Endothelial cell of umbilical vein (primary cell): ENCODE results near the gene OPRL1. TPM values are rescaled to one million over a fixed set of nuclear protein-coding genes. Genes with fewer than 3 reads are reported as not detected.

Experiments
- BruUV-seq: library from RNA; stranded (reverse); fragments of 400-500 nt; replicated peaks from 2 replicates; lab custom pipeline; 2021; lab: Mats Ljungman, UMichigan
- CTCF ChIA-PET: fragments of 300-600, 350-600 bp; sonication (Branson Sonifier 250); formaldehyde crosslinking; loops from one replicate; lab custom pipeline; 2021; ENCODE audit warnings: antibody characterized with exemption, inconsistent platforms; lab: Charles Lee
- POLR2A ChIA-PET: fragments of 300-600, 350-600 bp; sonication (Branson Sonifier 250); formaldehyde crosslinking; loops from one replicate; lab custom pipeline; 2021; ENCODE audit warnings: antibody characterized with exemption, inconsistent platforms; lab: Charles Lee
- DNase-seq: peaks from one replicate; pipeline ENCODE4 v3.0.0-alpha.2; 2011; ENCODE audit warnings: low read depth, low spot score
- FAIRE-seq: peaks from 2 replicates; lab custom pipeline; 2011; peaks lifted over from hg19 to GRCh38; lab: Jason Lieb, UNC
- H2AFZ ChIP-seq: 2 replicates; pipeline ENCODE4 v1.6.0; 2012; ENCODE audit warnings: low read depth, low read length, control low read depth, inconsistent platforms
- H3K27ac ChIP-seq: 2 replicates; pipeline ENCODE4 v1.5.1; 2011; ENCODE audit warnings: low read depth, mild to moderate bottlenecking, control low read depth, low read length, moderate library complexity; ENCODE audit not compliant: insufficient read depth
- H3K27me3 ChIP-seq, 2 experiments: 2 replicates each; pipeline versions ENCODE4 v1.6.0 to v1.6.1; 2011; ENCODE audit warnings: low read length in 2 of 2, mixed read lengths in 1 of 2; ENCODE audit not compliant: control insufficient read depth in 2 of 2, insufficient read depth in 2 of 2
- H3K36me3 ChIP-seq, 2 experiments: 2 replicates in 1 of 2; 3 replicates in 1 of 2; pipeline ENCODE4 v1.5.1; 2011; ENCODE audit warnings: low read length in 2 of 2, mild to moderate bottlenecking in 1 of 2, moderate library complexity in 1 of 2; ENCODE audit not compliant: control insufficient read depth in 2 of 2, insufficient read depth in 2 of 2; ENCODE audit errors: extremely low read depth in 1 of 2
- H3K4me1 ChIP-seq: 3 replicates; pipeline ENCODE4 v1.5.1; 2011; ENCODE audit warnings: mild to moderate bottlenecking, low read length; ENCODE audit not compliant: control insufficient read depth, insufficient read depth; ENCODE audit errors: extremely low read depth
- H3K4me2 ChIP-seq: 2 replicates; pipeline ENCODE4 v1.6.1; 2011; ENCODE audit warnings: low read length, control low read depth, mixed read lengths; ENCODE audit not compliant: insufficient read depth
- H3K4me3 ChIP-seq, 3 experiments: fragments of 200-600 bp in 1 of 3; sonication (generic), shearing (Covaris generic) in 1 of 3; replicated peaks in 1 of 3; 2 replicates each; pipeline ENCODE4 v1.5.1; 2011 to 2016; ENCODE audit warnings: control low read depth in 3 of 3, low read length in 3 of 3, mild to moderate bottlenecking in 2 of 3, inconsistent platforms in 1 of 3, low read depth in 1 of 3, moderate library complexity in 1 of 3; ENCODE audit not compliant: insufficient read depth in 1 of 3
- H3K79me2 ChIP-seq: 2 replicates; pipeline ENCODE4 v1.6.0; 2012; ENCODE audit warnings: low read length, inconsistent platforms; ENCODE audit not compliant: control insufficient read depth, insufficient read depth
- H3K9ac ChIP-seq: replicated peaks from 2 replicates; pipeline ENCODE3; 2011; ENCODE audit warnings: low read length, control low read depth; ENCODE audit not compliant: insufficient read depth; ENCODE audit errors: extremely low read depth
- H3K9me1 ChIP-seq: replicated peaks from 3 replicates; pipeline ENCODE4 v1.6.0; 2011; ENCODE audit warnings: mild to moderate bottlenecking, low read length; ENCODE audit not compliant: control insufficient read depth, insufficient read depth; ENCODE audit errors: extremely low read depth
- H3K9me3 ChIP-seq: replicated peaks from 2 replicates; pipeline ENCODE4 v1.5.1; 2012; ENCODE audit warnings: low read length, inconsistent platforms; ENCODE audit not compliant: control insufficient read depth, insufficient read depth
- H4K20me1 ChIP-seq: replicated peaks from 2 replicates; pipeline ENCODE3; 2011; ENCODE audit warnings: mild to moderate bottlenecking, low read length; ENCODE audit not compliant: control insufficient read depth, insufficient read depth; ENCODE audit errors: extremely low read depth
- EZH2 ChIP-seq: IDR thresholded peaks from 2 replicates; pipeline ENCODE4 v1.6.1; 2012; ENCODE audit warnings: borderline replicate concordance, low read depth, mild to moderate bottlenecking, moderate library complexity, low read length, inconsistent platforms; ENCODE audit not compliant: severe bottlenecking
- FOS ChIP-seq: IDR thresholded peaks from 2 replicates; pipeline ENCODE4 v1.6.1; 2011; ENCODE audit warnings: mild to moderate bottlenecking, low read length, moderate library complexity, borderline replicate concordance; ENCODE audit not compliant: insufficient read depth
- GATA2 ChIP-seq: IDR thresholded peaks from 2 replicates; pipeline ENCODE4 v1.7.0; 2011; ENCODE audit warnings: low read depth, mild to moderate bottlenecking, moderate library complexity, mixed read lengths, low read length; ENCODE audit not compliant: insufficient read length, insufficient read depth
- JUN ChIP-seq: IDR thresholded peaks from 2 replicates; pipeline ENCODE4 v1.6.1; 2011; ENCODE audit warnings: borderline replicate concordance, low read depth; ENCODE audit not compliant: insufficient read length, insufficient read depth
- MYC ChIP-seq: IDR thresholded peaks from one replicate; pipeline ENCODE4 v1.6.1; 2011; ENCODE audit warnings: mild to moderate bottlenecking, low read depth, low read length
- POLR2A ChIP-seq: IDR thresholded peaks from 2 replicates; pipeline ENCODE4 v1.6.1; 2012; ENCODE audit warnings: low read depth, mild to moderate bottlenecking, control low read depth, low read length
- POLR2AphosphoS5 ChIP-seq: IDR thresholded peaks from 2 replicates; pipeline ENCODE4 v1.6.1; 2012; ENCODE audit warnings: low read depth, mild to moderate bottlenecking, control low read depth, low read length, moderate library complexity; ENCODE audit not compliant: insufficient read depth
- dilution Hi-C: fragments of 300-500 bp; cut with MboI; formaldehyde crosslinking; loops from one replicate; pipeline ENCODE4 v1.15.0; 2019; ENCODE audit warnings: low sequenced_read_pairs; ENCODE audit not compliant: extremely low pct_ligation_motif_present
- intact Hi-C: fragments of 100-400 bp; cut with micrococcal nuclease; formaldehyde crosslinking; loops from one replicate; pipeline ENCODE4 v1.10.0; 2022
- polyA plus RNA-seq, 4 experiments: library from polyadenylated mRNA; depleted of rRNA in 3 of 4; stranded (reverse) in 3 of 4; unstranded in 1 of 4; fragments of >200 nt; gene quantifications; 2 replicates each; pipeline versions ENCODE4 v1.2.1 to v1.2.3, GENCODE V29; 2011 to 2012; ENCODE audit warnings: missing spikeins in 1 of 4
- total RNA-seq: library from RNA; stranded (reverse); gene quantifications from 2 replicates; pipeline ENCODE4 v1.2.3, GENCODE V29; 2021
- TF ChIP-seq, protein P1 (sequence below): IDR thresholded peaks from 2 replicates; pipeline ENCODE4 v1.6.1; 2011; ENCODE audit not compliant: insufficient read depth, insufficient read length
- TF ChIP-seq, protein P2 (sequence below), 2 donors: IDR thresholded peaks; 1 replicate in 1 of 2; 2 replicates in 1 of 2; pipeline ENCODE4 v1.5.1; 2011; ENCODE audit warnings: low read length in 2 of 2, mild to moderate bottlenecking in 2 of 2, moderate library complexity in 2 of 2, control low read depth in 1 of 2, inconsistent platforms in 1 of 2, low read depth in 1 of 2; ENCODE audit not compliant: insufficient read depth in 1 of 2; ENCODE audit errors: extremely low read depth in 1 of 2

Gene OPRL1
- total and polyA plus RNA-seq, 2 donors (not counting 3 experiments of a cell fraction or from before 2014, with no cell fraction given), result 1.9 to 2.0 TPM

GRCh38 chr20:64096535-64096934, 16.7 kb downstream of the OPRL1 start:
- H3K4me2 ChIP-seq, result no peak overlapping the region
- peaks cover 8 to 10% of the 10 kb centered on the region in 2 experiments for H3K27me3 ChIP-seq
- H3K4me3 ChIP-seq, result no peak overlapping the region
- no peaks in the 10 kb centered on the region for H3K4me1 ChIP-seq
- no peaks in the 10 kb centered on the region for H3K36me3 ChIP-seq
- TF ChIP-seq MYC (no peak), POLR2A (no peak), POLR2AphosphoS5 (no peak), EZH2 (no peak), FOS (no peak), JUN (no peak), GATA2 (no peak)
- TF ChIP-seq, protein P1, sequence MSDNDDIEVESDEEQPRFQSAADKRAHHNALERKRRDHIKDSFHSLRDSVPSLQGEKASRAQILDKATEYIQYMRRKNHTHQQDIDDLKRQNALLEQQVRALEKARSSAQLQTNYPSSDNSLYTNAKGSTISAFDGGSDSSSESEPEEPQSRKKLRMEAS, result no peak
- TF ChIP-seq, protein P2, sequence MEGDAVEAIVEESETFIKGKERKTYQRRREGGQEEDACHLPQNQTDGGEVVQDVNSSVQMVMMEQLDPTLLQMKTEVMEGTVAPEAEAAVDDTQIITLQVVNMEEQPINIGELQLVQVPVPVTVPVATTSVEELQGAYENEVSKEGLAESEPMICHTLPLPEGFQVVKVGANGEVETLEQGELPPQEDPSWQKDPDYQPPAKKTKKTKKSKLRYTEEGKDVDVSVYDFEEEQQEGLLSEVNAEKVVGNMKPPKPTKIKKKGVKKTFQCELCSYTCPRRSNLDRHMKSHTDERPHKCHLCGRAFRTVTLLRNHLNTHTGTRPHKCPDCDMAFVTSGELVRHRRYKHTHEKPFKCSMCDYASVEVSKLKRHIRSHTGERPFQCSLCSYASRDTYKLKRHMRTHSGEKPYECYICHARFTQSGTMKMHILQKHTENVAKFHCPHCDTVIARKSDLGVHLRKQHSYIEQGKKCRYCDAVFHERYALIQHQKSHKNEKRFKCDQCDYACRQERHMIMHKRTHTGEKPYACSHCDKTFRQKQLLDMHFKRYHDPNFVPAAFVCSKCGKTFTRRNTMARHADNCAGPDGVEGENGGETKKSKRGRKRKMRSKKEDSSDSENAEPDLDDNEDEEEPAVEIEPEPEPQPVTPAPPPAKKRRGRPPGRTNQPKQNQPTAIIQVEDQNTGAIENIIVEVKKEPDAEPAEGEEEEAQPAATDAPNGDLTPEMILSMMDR (IDR thresholded peaks at IDR 0.05; ENCODE audit: extremely low read depth in 1 of 2, insufficient read depth in 1 of 2, low read depth in 1 of 2, low read length in 2 of 2), result no peak
- ChIA-PET CTCF (no interaction called here), POLR2A (no interaction called here)
- FAIRE-seq, result no peak
- no peak overlapping the region for H3K27ac ChIP-seq
- no peak overlapping the region for H3K9ac ChIP-seq
- no peaks in the 10 kb centered on the region for H3K9me1 ChIP-seq
- no peaks in the 10 kb centered on the region for H3K9me3 ChIP-seq
- H2AFZ ChIP-seq, result no peak overlapping the region
- no peaks in the 10 kb centered on the region for H4K20me1 ChIP-seq
- DNase-seq, result no peak
- intact Hi-C loops, result no loop called here
- no TSS peak for BruUV-seq
- dilution Hi-C loops, result no loop called here
- no peaks in the 10 kb centered on the region for H3K79me2 ChIP-seq
